Osteoblast (primary cell): ENCODE measurements around the gene COL18A1. TPM values are rescaled to one million over a fixed set of nuclear protein-coding genes. Genes with fewer than 3 reads are reported as not detected.

Source experiments
- DNase-seq: peaks from one replicate; pipeline ENCODE4 v3.0.0; 2011; ENCODE audit warnings: low spot score, mixed read lengths; ENCODE audit not compliant: insufficient read length; ENCODE audit errors: missing footprints
- H2AFZ ChIP-seq: 2 replicates; pipeline ENCODE4 v1.6.0; 2011; ENCODE audit warnings: mild to moderate bottlenecking, low read length
- H3K27ac ChIP-seq: 2 replicates; pipeline ENCODE4 v1.5.1; 2011; ENCODE audit warnings: mild to moderate bottlenecking, low read depth, low read length, moderate library complexity
- H3K27me3 ChIP-seq: 2 replicates; pipeline ENCODE4 v1.6.0; 2012; ENCODE audit warnings: mild to moderate bottlenecking, control low read depth, inconsistent platforms, low read length, moderate library complexity; ENCODE audit not compliant: insufficient read depth
- H3K36me3 ChIP-seq: 2 replicates; pipeline ENCODE4 v1.5.1; 2011; ENCODE audit warnings: mild to moderate bottlenecking, low read length, control low read depth, moderate library complexity; ENCODE audit not compliant: insufficient read depth
- H3K4me1 ChIP-seq: 2 replicates; pipeline ENCODE4 v1.5.1; 2011; ENCODE audit warnings: mild to moderate bottlenecking, low read length, control low read depth, moderate library complexity; ENCODE audit not compliant: insufficient read depth
- H3K4me2 ChIP-seq: 2 replicates; pipeline ENCODE4 v1.6.0; 2011; ENCODE audit warnings: mild to moderate bottlenecking, low read length; ENCODE audit not compliant: insufficient read depth
- H3K4me3 ChIP-seq: fragments of 200-600 bp; sonication (generic); 3 replicates; pipeline ENCODE4 v1.5.1; 2012; ENCODE audit warnings: mild to moderate bottlenecking, low read length, inconsistent platforms; ENCODE audit not compliant: insufficient read depth
- H3K79me2 ChIP-seq: 2 replicates; pipeline ENCODE4 v1.6.0; 2012; ENCODE audit warnings: mild to moderate bottlenecking, low read length, control low read depth, inconsistent platforms; ENCODE audit not compliant: insufficient read depth
- H3K9me3 ChIP-seq: 2 replicates; pipeline ENCODE4 v1.5.1; 2011; ENCODE audit warnings: low read depth, low read length, control low read depth
- H4K20me1 ChIP-seq: 2 replicates; pipeline ENCODE4 v1.6.0; 2012; ENCODE audit warnings: mild to moderate bottlenecking, low read length, control low read depth; ENCODE audit not compliant: insufficient read depth
- total RNA-seq: library from RNA; depleted of rRNA; stranded (reverse); fragments of >200 nt; gene quantifications from 2 replicates; pipeline ENCODE4 v1.2.3, GENCODE V29; 2012
- TF ChIP-seq, protein P1 (sequence below): IDR thresholded peaks from 2 replicates; pipeline ENCODE4 v1.5.1; 2011; ENCODE audit warnings: mild to moderate bottlenecking, low read depth, low read length, moderate library complexity; ENCODE audit errors: extremely low read depth

The COL18A1 gene
- total RNA-seq, 1 donor: 8.3 TPM

GRCh38 chr21:45405271-45405818, 380 bp downstream of the COL18A1 start:
- no peaks in the 10 kb centered on the region for H4K20me1 ChIP-seq
- no peak overlapping the region for H2AFZ ChIP-seq
- peak; percentile 96 for DNase-seq
- TF ChIP-seq, protein P1, sequence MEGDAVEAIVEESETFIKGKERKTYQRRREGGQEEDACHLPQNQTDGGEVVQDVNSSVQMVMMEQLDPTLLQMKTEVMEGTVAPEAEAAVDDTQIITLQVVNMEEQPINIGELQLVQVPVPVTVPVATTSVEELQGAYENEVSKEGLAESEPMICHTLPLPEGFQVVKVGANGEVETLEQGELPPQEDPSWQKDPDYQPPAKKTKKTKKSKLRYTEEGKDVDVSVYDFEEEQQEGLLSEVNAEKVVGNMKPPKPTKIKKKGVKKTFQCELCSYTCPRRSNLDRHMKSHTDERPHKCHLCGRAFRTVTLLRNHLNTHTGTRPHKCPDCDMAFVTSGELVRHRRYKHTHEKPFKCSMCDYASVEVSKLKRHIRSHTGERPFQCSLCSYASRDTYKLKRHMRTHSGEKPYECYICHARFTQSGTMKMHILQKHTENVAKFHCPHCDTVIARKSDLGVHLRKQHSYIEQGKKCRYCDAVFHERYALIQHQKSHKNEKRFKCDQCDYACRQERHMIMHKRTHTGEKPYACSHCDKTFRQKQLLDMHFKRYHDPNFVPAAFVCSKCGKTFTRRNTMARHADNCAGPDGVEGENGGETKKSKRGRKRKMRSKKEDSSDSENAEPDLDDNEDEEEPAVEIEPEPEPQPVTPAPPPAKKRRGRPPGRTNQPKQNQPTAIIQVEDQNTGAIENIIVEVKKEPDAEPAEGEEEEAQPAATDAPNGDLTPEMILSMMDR: no peak
- peaks cover 28% of the 10 kb centered on the region for H3K27me3 ChIP-seq
- H3K4me1 ChIP-seq: no peaks in the 10 kb centered on the region
- peak overlapping the region; percentile 58 for H3K4me2 ChIP-seq
- peak overlapping the region; percentile 60 for H3K4me3 ChIP-seq
- H3K27ac ChIP-seq: no peak overlapping the region
- no peaks in the 10 kb centered on the region for H3K79me2 ChIP-seq
- H3K36me3 ChIP-seq: no peaks in the 10 kb centered on the region
- H3K9me3 ChIP-seq: peaks cover 2% of the 10 kb centered on the region

DNA sequence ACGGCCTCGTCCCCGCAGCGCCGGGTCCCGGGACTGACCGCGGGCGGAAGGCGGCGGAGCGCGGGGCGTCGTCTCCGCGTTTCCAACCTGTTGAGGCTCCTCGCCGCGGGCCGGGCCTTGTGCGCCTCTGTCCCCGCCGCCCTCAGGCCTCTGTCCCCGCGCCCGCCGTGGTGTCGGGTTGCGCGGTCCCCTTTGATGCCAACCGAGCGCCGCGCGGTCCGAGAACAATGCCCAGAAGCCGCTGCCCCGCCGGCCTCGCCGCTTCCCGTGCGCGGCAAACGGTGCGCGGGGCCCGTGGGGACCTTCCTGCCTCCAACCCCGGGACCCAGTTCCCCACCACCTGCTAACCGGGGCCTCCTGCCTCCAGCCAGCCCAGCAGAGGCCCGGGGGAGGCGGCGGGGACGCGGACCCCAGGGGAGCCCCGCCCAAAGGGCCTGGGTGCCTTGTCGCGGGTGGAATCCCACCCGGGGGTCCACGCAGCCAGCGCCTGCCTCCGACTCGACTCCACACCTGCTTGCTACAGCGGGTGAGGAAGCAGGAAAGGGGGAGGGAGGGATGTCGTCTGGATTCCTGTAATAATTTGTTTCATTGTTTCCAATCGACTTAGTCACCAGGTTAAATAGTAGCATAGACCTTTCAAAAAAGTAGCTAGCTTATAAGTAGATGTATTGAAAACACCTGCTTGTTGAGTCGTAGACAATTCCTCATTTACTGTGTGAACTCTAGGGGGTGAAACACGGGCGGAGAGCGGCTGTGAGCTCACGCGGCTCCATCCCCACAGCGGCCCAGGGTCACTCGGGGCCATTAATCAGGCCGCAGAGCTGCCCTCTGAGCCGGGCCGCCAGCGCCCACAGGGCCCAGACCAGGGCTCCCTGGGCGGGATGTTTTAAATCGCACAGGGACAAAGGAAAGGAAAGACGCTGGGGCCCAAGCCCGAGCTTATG, 1.1 kb downstream of the COL18A1 start:
- Histone ChIP-seq H3K9me3 (peaks cover 2% of the 10 kb centered on the region), H2AFZ (no peak overlapping the region), H3K4me1 (no peaks in the 10 kb centered on the region), H3K79me2 (no peaks in the 10 kb centered on the region), H3K27me3 (peaks cover 27% of the 10 kb centered on the region), H3K4me3 (peak overlapping the region; percentile 60), H3K4me2 (peak overlapping the region; percentile 53), H3K36me3 (no peaks in the 10 kb centered on the region), H3K27ac (no peak overlapping the region), H4K20me1 (no peaks in the 10 kb centered on the region)
- DNase-seq: peak; percentile 86
- TF ChIP-seq, protein P1: no peak

DNA sequence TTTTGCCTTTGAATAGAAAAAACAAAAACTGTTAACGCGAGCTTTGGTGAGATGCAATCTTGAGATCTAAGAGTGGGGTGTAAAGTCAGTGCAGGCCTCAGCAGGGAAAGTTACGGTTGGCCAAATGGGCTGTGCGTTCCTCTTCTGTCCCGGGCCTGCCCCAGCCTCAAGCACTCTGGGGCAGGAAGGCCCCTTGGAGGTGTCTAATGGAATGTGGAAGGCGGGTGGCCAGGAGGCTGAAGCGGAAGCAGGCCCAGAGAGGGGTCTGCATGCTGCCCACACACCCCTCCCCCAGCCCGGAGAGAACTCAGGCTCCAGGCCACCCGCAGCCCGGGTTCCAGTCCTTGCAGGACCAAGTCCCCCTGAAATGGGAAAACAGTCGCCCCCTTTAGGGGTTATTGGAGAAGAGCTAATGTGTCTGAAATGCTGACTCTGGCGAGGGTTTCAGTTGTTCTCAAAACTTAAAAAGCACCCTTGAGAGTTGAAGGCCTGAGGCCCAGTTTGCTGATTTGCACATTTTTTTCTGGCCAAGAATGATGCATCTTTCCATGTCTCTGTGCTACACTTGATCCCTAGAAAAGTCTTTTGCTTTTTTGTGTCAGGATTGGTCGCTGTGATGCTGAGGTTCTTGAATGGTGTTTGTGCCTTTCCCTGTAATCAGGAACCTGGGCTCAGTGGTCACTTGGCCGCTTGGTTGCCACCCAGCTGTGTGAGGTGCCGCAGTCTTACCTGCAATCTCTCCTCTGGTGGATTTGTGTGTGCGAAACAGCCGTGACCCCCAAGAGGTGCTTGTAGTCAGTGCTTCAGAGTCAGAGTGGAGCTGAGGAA, 2.0 kb downstream of the COL18A1 start:
- Histone ChIP-seq H3K79me2 (no peaks in the 10 kb centered on the region), H3K27ac (no peak overlapping the region), H3K36me3 (no peaks in the 10 kb centered on the region), H3K4me3 (no peak overlapping the region), H3K9me3 (peaks cover under 1% of the 10 kb centered on the region), H4K20me1 (no peaks in the 10 kb centered on the region), H3K4me1 (no peaks in the 10 kb centered on the region), H3K4me2 (peak overlapping the region; percentile 53), H2AFZ (no peak overlapping the region), H3K27me3 (peaks cover 19% of the 10 kb centered on the region)
- DNase-seq: peak; percentile 90
- TF ChIP-seq, protein P1: no peak
